A673 (cell line): ENCODE measurements around the gene DAB2IP. TPM values are rescaled to one million over a fixed set of nuclear protein-coding genes. Genes with fewer than 3 reads are reported as not detected.

ENCODE experiments used
- BruUV-seq: library from RNA; stranded (reverse); fragments of 400-500 nt; replicated peaks from 2 replicates; lab custom pipeline; 2021; lab: Mats Ljungman, UMichigan
- CTCF ChIA-PET: fragments of 300-600 bp; sonication (Branson Sonifier 250); formaldehyde crosslinking; loops from one replicate; lab custom pipeline; 2022; ENCODE audit warnings: antibody characterized with exemption; lab: Charles Lee
- POLR2A ChIA-PET: fragments of 300-600 bp; sonication (Branson Sonifier 250); formaldehyde crosslinking; loops from one replicate; lab custom pipeline; 2022; ENCODE audit warnings: antibody characterized with exemption; ENCODE audit not compliant: low non-redundant PET; lab: Charles Lee
- DNase-seq: peaks from one replicate; pipeline ENCODE4 v3.0.0-alpha.2; 2015; ENCODE audit warnings: low spot score
- H3K27ac ChIP-seq: fragments of 200-600 bp; sonication (generic); 2 replicates; pipeline ENCODE4 v1.5.1; 2016; ENCODE audit warnings: mixed run types, low read depth, mild to moderate bottlenecking, mixed read lengths, antibody characterized with exemption, low read length; ENCODE audit not compliant: poor library complexity, severe bottlenecking
- H3K27me3 ChIP-seq: fragments of 200-600 bp; sonication (generic); replicated peaks from 2 replicates; pipeline ENCODE4 v1.6.1; 2017; ENCODE audit warnings: mixed run types, low read depth, mild to moderate bottlenecking, mixed read lengths, antibody characterized with exemption, low read length; ENCODE audit not compliant: insufficient read depth, poor library complexity
- H3K36me3 ChIP-seq: fragments of 200-600 bp; sonication (generic); 2 replicates; pipeline ENCODE4 v1.6.1; 2016; ENCODE audit warnings: mixed run types, mild to moderate bottlenecking, mixed read lengths, antibody characterized with exemption, low read length; ENCODE audit not compliant: insufficient read depth, poor library complexity, severe bottlenecking
- H3K4me1 ChIP-seq: fragments of 200-600 bp; sonication (generic); 2 replicates; pipeline ENCODE4 v1.6.1; 2017; ENCODE audit warnings: mixed run types, mild to moderate bottlenecking, mixed read lengths, antibody characterized with exemption, low read length; ENCODE audit not compliant: insufficient read depth, poor library complexity, severe bottlenecking
- H3K4me3 ChIP-seq: fragments of 200-600 bp; sonication (generic); 2 replicates; pipeline ENCODE4 v1.5.1; 2016; ENCODE audit warnings: low read depth, mixed run types, mild to moderate bottlenecking, mixed read lengths, low read length; ENCODE audit not compliant: poor library complexity, severe bottlenecking
- H3K9me3 ChIP-seq: fragments of 200-600 bp; sonication (generic); 2 replicates; pipeline ENCODE4 v1.6.1; 2016; ENCODE audit warnings: mixed run types, low read depth, mild to moderate bottlenecking, mixed read lengths, antibody characterized with exemption, low read length; ENCODE audit not compliant: poor library complexity, severe bottlenecking
- EZH2 ChIP-seq: fragments of 200-600 bp; sonication (generic); IDR thresholded peaks from 2 replicates; pipeline ENCODE4 v1.6.1; 2017; ENCODE audit warnings: borderline replicate concordance, low read depth, mild to moderate bottlenecking, mixed read lengths, antibody characterized with exemption, low read length; ENCODE audit not compliant: poor library complexity, severe bottlenecking
- intact Hi-C: fragments of 100-400 bp; cut with micrococcal nuclease; formaldehyde crosslinking; loops from one replicate; pipeline ENCODE4 v1.10.0; 2022; ENCODE audit not compliant: unreplicated experiment
- total RNA-seq: library from RNA; stranded (reverse); gene quantifications from 2 replicates; pipeline ENCODE4 v1.2.3, GENCODE V29; 2021
- TF ChIP-seq, protein P1 (sequence below): fragments of 300-800, 200-600 bp; sonication (generic); conservative IDR thresholded peaks from 2 replicates; pipeline ENCODE4 v1.5.1; 2017; ENCODE audit warnings: low read depth, mild to moderate bottlenecking, antibody characterized with exemption, low read length, moderate library complexity, mixed read lengths

DAB2IP gene
- total RNA-seq, 1 experiment from 2014 or later, result 34.5 TPM

DNA sequence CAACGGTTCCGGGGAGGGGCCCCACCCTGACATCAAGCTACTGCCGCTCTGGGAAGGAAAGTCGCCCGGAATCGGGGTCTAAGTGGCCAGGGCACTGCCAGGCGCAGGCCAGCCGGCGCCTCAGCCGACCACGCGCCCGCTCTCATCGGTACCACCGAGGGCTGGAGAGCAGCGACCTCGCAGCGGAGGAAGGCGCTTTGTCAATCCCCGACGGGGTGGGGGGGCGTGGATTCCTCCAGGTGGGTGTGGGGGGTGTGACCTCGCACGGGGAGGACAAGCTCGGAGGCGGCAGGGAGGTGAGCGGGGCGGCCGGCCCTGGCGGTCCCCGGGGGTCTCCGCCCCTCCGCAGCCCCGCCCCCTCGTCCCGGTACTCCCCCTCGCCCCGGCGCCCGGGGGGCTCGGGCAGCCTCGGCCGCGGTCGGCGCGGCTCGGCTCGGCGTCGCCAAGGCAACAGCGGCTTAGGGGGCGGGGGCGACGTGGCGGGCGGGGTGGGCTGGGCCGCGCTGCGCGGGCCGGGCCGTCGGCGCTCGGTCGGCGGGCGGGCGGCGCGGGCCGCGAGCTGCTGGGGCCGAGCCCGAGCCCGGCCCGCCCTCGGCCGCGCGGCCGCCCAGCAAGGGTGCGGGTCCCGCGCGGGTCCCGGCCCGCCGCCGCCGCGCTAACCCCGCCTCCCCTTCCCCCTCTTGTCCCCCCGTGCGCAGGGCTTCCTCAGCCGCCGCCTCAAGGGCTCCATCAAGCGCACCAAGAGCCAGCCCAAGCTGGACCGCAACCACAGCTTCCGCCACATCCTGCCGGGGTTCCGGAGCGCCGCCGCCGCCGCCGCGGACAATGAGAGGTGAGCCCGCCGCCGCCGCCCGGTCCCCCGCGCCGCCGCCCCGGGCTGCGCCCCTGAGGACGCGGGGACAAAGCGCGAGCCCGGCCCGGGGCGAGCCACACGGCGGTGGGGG, 47.5 kb downstream of the DAB2IP start:
- Histone ChIP-seq H3K9me3 (no peaks in the 10 kb centered on the region), H3K36me3 (no peaks in the 10 kb centered on the region), H3K4me1 (peaks cover 10% of the 10 kb centered on the region), H3K4me3 (peak overlapping the region; percentile 55), H3K27me3 (no peaks in the 10 kb centered on the region), H3K27ac (no peak overlapping the region)
- BruUV-seq, result no TSS peak
- CTCF ChIA-PET, result interaction anchor here (0.6 kb wide), 3 partner anchors 8 to 232 kb away, joined by 3 to 19 read pairs (median 9); no protein-coding TSS in a partner anchor
- intact Hi-C loops, result loop anchor here (5.0 kb wide), 1 partner anchor 147 kb away; no protein-coding TSS in a partner anchor
- no peak for TF ChIP-seq EZH2
- TF ChIP-seq, protein P1, sequence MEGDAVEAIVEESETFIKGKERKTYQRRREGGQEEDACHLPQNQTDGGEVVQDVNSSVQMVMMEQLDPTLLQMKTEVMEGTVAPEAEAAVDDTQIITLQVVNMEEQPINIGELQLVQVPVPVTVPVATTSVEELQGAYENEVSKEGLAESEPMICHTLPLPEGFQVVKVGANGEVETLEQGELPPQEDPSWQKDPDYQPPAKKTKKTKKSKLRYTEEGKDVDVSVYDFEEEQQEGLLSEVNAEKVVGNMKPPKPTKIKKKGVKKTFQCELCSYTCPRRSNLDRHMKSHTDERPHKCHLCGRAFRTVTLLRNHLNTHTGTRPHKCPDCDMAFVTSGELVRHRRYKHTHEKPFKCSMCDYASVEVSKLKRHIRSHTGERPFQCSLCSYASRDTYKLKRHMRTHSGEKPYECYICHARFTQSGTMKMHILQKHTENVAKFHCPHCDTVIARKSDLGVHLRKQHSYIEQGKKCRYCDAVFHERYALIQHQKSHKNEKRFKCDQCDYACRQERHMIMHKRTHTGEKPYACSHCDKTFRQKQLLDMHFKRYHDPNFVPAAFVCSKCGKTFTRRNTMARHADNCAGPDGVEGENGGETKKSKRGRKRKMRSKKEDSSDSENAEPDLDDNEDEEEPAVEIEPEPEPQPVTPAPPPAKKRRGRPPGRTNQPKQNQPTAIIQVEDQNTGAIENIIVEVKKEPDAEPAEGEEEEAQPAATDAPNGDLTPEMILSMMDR, result no peak
- DNase-seq, result peak; percentile 69
- POLR2A ChIA-PET, result no interaction called here

DNA sequence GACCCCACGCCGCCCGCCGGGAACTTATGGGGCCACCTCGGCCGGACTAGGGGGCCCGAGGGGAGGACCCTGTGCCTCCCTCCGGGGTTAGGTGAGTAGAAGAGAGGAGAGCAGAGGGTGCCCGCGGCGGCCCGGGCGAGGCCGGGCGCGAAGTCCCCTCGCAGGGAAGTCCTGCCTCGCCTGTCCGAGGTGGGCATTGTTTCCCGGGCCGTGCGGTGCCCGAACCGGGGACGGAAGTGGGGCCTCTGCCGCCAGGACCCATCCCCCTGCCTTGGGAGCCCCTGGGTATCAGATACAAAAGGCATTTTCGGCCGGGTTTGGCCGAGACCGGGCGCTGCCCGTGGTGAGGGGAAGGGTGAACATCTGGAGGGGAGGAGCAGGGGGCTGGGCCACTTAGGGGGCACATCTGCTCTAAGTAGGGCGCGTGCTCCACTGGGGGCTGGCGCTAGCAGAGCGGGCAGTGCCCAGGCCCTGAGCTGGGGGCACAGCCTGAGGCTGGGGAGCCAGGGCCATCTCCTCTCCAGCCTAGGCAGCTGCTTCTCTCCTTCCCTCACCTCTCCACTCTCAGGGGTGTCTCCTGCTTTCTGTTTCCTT, 48.2 kb downstream of the DAB2IP start:
- no peaks in the 10 kb centered on the region for H3K27me3 ChIP-seq
- CTCF ChIA-PET, result interaction anchor here (0.6 kb wide), 3 partner anchors 9 to 231 kb away, joined by 3 to 19 read pairs (median 9); no protein-coding TSS in a partner anchor
- H3K4me1 ChIP-seq, result peaks cover 10% of the 10 kb centered on the region
- intact Hi-C loops, result loop anchor here (5.0 kb wide), 1 partner anchor 147 kb away; no protein-coding TSS in a partner anchor
- H3K9me3 ChIP-seq, result no peaks in the 10 kb centered on the region
- no peak for TF ChIP-seq EZH2
- TF ChIP-seq, protein P1, result no peak
- H3K4me3 ChIP-seq, result peak overlapping the region; percentile 55
- H3K27ac ChIP-seq, result no peak overlapping the region
- BruUV-seq, result no TSS peak
- no peak for DNase-seq
- no peaks in the 10 kb centered on the region for H3K36me3 ChIP-seq
- POLR2A ChIA-PET, result no interaction called here

DNA sequence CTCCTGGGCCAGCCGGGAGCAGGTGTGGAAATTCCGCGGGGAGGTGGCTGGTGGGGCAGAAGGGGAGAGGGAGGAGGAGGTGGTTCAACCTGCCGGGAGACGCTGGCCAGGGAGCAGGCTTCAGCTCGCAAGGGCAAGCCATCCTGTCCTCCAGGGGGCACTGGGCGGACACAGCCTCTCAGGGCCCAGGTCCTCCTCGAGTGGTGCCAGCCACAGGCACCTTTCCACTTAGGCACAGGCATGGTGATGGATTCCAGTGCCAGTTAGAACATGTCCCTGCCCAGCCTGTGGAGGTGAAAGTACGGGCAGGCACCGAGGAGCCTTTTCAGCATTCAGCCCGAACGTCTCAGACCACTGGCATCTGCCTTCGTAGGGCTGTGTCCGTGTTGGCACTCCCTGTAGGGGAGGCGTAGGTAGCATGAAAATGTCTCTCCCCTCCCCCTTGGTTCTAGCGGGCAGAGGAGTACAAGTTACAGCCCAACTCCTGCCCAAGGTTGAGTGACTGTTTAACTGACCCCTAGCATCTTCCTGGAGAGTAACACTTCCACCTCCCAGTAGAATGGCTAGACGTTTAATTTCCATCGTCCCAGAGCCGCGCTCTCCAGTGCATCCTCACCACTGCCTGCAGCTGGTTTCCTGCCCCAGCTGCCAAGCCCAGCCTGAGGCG, 48.9 kb downstream of the DAB2IP start:
- TF ChIP-seq EZH2, result no peak
- TF ChIP-seq, protein P1, result no peak
- Histone ChIP-seq H3K9me3 (no peaks in the 10 kb centered on the region), H3K27ac (no peak overlapping the region), H3K4me3 (peak overlapping the region; percentile 55), H3K4me1 (peaks cover 10% of the 10 kb centered on the region), H3K27me3 (no peaks in the 10 kb centered on the region), H3K36me3 (no peaks in the 10 kb centered on the region)
- intact Hi-C loops, result no loop called here
- BruUV-seq, result no TSS peak
- ChIA-PET POLR2A (no interaction called here), CTCF (no interaction called here)
- no peak for DNase-seq
